ENCODE results near the gene CFAP69. TPM values are rescaled to one million over a fixed set of nuclear protein-coding genes. Genes with fewer than 3 reads are reported as not detected.
A peak's percentile ranks its signal among the peaks of the same experiment; 100 is the strongest.

CFAP69 gene, protein sequence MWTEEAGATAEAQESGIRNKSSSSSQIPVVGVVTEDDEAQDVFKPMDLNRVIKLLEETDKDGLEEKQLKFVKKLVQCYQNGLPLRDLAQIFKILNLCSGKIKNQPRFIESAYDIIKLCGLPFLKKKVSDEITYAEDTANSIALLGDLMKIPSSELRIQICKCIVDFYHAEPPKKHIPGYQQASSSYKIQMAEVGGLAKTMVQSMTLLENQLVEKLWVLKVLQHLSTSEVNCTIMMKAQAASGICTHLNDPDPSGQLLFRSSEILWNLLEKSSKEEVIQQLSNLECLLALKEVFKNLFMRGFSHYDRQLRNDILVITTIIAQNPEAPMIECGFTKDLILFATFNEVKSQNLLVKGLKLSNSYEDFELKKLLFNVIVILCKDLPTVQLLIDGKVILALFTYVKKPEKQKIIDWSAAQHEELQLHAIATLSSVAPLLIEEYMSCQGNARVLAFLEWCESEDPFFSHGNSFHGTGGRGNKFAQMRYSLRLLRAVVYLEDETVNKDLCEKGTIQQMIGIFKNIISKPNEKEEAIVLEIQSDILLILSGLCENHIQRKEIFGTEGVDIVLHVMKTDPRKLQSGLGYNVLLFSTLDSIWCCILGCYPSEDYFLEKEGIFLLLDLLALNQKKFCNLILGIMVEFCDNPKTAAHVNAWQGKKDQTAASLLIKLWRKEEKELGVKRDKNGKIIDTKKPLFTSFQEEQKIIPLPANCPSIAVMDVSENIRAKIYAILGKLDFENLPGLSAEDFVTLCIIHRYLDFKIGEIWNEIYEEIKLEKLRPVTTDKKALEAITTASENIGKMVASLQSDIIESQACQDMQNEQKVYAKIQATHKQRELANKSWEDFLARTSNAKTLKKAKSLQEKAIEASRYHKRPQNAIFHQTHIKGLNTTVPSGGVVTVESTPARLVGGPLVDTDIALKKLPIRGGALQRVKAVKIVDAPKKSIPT
- total RNA-seq = under 1 TPM; 0.39 to 0.77 TPM
- not detected for polyA plus RNA-seq
- total RNA-seq = 0.06 to 2.5 (median 0.36) reads per million in 6 experiments

DNA sequence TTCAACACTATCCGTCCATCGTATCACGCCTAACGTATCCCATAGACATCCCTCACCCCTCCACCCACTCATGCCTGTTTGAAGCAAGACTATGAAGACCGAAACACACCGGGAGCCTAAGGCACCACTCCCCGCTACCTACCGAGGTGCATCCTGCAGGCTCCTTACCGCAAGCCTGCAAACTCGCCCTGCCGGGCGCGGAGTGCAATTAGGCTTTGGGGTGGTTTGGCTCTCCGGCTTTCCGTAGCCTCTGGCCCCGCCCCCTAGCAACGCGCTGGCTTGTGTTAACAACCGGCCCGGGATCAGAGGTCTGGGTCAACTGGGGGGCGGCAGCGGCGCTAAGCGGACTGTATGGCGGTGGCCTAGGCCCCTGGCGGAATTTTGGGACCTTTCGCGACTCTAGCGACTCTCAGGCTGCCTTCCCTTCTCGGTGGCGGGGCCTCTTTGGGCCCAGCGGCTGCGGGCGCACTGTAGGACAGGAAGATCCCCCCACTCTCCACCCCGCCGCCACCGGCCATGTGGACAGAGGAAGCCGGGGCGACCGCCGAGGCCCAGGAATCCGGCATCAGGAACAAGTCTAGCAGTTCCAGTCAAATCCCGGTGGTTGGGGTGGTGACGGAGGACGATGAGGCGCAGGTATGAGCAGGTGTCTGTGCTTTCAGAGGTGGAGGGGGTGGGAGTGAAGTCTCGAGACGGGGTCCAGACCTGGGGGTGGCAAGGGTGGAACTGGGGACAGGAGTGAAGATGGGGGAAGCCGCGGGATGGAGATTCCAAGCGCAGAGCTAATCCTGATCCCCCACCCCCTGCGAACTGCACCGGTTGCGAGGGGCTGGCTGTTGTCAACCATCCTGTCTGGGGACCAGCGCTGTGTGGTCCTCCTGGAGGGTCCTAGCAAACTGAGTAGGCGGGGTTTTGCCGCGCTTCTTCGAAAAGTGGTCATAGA is at the start of gene CFAP69:
Gene CFAP69, plus strand, starts transcription at position 266 of the 943 bp plus-strand sequence. Its CDS starts 251 bp downstream, at position 517.
- Mint-ChIP-seq H3K4me1 (peaks cover 10 to 26% (median 20%) of the 10 kb centered on the region in 4 donors), H3K27me3 (peaks cover 14 to 45% (median 23%) of the 10 kb centered on the region in 5 donors), H3K4me3 (peak within 1 kb of the TSS; percentile 81 to 96 (median 92)), H3K27ac (peak within 1 kb of the TSS in 8 of 10 donors; percentile 59 to 96 (median 91)), H3K9me3 (no peaks in the 10 kb centered on the region), H3K36me3 (no peaks in the 10 kb centered on the region)
- peak; percentile 87 to 88 for ATAC-seq
- POLR2A ChIA-PET = no interaction called here
- peak; percentile 73 to 94 (median 85) for DNase-seq

DNA sequence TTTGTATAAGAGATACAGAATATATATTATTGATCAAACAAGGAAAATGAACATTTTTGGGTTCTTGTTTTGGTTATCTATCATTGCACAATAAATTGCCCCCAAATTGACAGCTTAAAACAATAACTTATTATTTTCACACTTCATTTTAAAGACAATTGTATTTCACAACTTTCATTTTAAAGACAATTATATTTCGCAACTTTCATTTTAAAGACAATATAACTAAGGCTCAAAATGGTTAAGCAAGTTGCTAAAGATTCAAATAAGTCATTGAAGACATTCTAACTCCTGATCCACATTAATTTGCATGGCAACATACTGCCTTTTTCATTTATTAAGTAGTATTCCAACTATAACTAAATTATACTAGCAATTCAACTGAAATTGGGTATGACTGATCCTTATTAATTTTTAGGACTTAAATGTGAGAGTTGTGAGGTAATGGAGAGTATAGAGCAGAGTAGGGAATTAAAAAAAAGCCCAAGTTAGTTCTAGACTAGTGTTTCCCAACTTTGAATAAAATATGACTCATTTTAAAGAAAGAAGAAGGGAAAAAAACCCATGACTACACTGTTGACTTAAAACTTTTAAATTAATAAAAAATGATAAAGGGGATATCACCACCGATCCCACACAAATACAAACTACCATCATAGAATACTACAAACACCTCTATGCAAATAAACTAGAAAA is 43.3 kb upstream of the CFAP69 start:
- no peak for ATAC-seq
- Mint-ChIP-seq H3K4me3 (no peak overlapping the region), H3K27me3 (peaks cover 0 to 3% (median 0%) of the 10 kb centered on the region in 5 donors), H3K9me3 (peaks cover 0 to 5% (median 0%) of the 10 kb centered on the region in 9 donors), H3K36me3 (no peaks in the 10 kb centered on the region), H3K27ac (no peak overlapping the region), H3K4me1 (no peaks in the 10 kb centered on the region)
- POLR2A ChIA-PET = no interaction called here
- no peak for DNase-seq

DNA sequence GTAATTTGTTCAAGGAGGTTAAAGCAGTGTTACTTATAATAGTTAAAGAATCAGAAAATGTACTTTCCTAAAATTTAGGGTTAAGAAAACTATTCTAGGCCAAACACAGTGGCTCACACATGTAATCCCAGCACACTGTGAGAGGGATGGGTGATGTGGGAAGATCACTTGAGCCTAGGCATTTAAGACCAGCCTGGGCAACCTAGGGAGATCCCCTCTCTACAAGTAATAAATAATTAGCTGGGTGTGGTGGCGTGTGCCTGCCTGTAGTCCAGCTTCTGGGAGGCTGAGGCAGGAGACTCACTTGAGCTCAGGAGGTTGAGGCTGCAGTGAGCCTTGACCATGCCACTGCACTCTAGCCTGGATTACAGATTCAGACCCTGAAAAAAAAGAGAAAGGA is 37.0 kb upstream of the CFAP69 start:
- no peaks in the 10 kb centered on the region for H3K36me3 Mint-ChIP-seq
- no peak for ATAC-seq
- peaks cover 5 to 25% (median 14%) of the 10 kb centered on the region in 5 donors for H3K27me3 Mint-ChIP-seq

DNA sequence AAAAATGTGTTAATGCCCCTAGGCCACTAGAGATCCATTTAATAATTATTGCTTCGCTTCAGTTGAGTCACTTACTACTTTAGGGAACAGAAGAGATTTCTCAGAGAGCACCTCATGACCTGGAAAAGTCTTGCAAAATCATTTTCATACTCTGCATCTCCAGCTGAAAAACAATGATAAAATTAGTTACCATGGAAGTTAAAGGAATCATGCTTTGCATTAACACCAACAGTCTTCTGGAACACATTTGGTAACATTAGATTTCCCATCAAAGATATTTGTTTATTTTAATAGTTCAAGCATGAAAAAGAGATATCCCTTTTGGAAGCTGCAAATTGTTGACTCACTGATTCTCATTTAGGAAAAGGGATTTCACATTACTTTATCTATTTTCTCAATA is 35.2 kb upstream of the CFAP69 start:
- no peak for DNase-seq
- ATAC-seq = no peak
- Mint-ChIP-seq H3K27ac (no peak overlapping the region), H3K4me3 (no peak overlapping the region), H3K36me3 (no peaks in the 10 kb centered on the region), H3K4me1 (peaks cover 2 to 9% (median 7%) of the 10 kb centered on the region in 4 donors), H3K27me3 (peaks cover 5 to 25% (median 14%) of the 10 kb centered on the region in 5 donors), H3K9me3 (peaks cover 0 to 3% (median 0%) of the 10 kb centered on the region in 9 donors)
- POLR2A ChIA-PET = no interaction called here

More for the DNA sequence above, 37.0 kb upstream of the CFAP69 start:
- Mint-ChIP-seq H3K9me3 (peaks cover 0 to 5% (median 0%) of the 10 kb centered on the region in 9 donors), H3K4me3 (no peak overlapping the region), H3K4me1 (peaks cover 2 to 9% (median 7%) of the 10 kb centered on the region in 4 donors), H3K27ac (no peak overlapping the region)
- no peak for DNase-seq
- POLR2A ChIA-PET = no interaction called here

DNA sequence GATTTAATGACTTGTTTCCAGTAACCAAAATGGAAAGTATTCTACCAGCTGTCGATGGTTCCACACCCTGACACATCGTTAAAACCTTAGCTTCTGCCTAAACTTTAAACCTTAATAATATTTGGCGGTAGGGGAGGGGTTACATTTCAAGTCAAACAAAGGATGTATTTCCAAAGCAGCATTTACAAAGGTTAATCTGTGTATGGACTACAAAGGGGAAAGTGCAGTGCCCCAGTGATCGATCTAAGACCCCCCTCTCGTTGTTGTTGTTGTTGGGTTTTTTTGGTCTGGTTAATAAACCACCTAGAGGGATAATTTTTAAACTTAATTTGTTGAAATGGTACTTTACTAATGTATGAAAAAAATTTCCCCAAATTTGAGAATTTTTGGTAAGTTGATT is 34.5 kb upstream of the CFAP69 start:
- Mint-ChIP-seq H3K27ac (no peak overlapping the region), H3K4me1 (peaks cover 2 to 9% (median 7%) of the 10 kb centered on the region in 4 donors), H3K4me3 (no peak overlapping the region), H3K9me3 (peaks cover 0 to 3% (median 0%) of the 10 kb centered on the region in 9 donors), H3K36me3 (no peaks in the 10 kb centered on the region), H3K27me3 (peaks cover 5 to 25% (median 14%) of the 10 kb centered on the region in 5 donors)
- POLR2A ChIA-PET = no interaction called here
- ATAC-seq = no peak
- DNase-seq = no peak

DNA sequence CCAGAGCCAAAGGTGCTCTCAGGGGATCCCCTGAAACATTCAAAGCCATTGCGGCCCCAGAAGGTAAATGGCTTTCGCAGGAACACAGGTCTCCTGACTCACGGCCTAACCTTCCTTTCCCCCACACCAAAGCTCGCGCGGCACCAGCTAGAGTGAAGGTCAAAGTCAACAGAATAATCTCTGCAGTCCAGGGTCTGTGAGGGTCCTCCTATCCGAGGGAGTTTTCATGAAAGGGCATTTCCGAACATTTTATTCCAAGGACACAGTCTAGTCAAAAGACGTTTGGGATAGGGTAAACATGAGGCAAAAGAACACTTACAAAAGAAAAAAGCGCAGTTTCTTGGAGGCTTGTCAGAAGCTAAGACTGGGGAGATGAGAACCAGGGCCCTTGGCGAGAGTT is 34.0 kb upstream of the CFAP69 start:
- POLR2A ChIA-PET = no interaction called here
- Mint-ChIP-seq H3K36me3 (no peaks in the 10 kb centered on the region), H3K9me3 (no peaks in the 10 kb centered on the region), H3K4me3 (peak overlapping the region in 5 of 10 donors; percentile 16 to 60 (median 52)), H3K27me3 (peaks cover 5 to 25% (median 14%) of the 10 kb centered on the region in 5 donors), H3K4me1 (peaks cover 2 to 9% (median 7%) of the 10 kb centered on the region in 4 donors), H3K27ac (no peak overlapping the region)
- no peak for ATAC-seq
- no peak for DNase-seq

DNA sequence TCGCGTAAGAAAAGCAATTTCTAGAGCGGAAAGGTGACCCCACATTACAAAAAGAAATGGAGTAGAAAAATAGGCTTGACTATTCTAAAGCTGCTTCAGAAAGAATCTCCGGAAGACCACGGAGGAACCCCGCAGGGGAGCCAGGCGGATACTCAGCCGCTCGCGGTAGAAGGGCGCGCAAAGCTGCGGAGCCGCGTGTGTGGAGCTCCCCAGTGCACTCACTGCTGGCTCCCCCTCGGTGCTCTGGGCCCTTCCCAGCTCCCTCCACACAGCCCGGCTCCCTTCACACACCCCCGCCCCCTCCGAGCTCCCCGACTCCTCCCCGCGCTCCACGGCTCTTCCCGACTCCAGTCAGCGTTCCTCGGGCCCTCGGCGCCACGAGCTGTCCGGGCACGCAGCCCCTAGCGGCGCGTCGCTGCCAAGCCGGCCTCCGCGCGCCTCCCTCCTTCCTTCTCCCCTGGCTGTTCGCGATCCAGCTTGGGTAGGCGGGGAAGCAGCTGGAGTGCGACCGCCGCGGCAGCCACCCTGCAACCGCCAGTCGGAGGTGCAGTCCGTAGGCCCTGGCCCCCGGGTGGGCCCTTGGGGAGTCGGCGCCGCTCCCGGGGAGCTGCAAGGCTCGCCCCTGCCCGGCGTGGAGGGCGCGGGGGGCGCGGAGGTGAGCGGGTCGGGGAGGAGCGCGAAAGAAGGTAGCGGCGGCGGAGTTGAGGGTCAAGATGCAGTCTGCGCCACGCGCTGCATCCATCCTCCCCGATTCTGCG is 33.4 kb upstream of the CFAP69 start, which contains the start of gene STEAP2:
Gene STEAP2, plus strand, starts transcription at position 350 of the 758 bp plus-strand sequence. CDS start 13,343 bp downstream, outside the sequence.
- ATAC-seq = peak in 1 of 2 donors; percentile 37
- Mint-ChIP-seq H3K9me3 (no peaks in the 10 kb centered on the region), H3K4me3 (peak within 1 kb of the TSS in 5 of 10 donors; percentile 16 to 60 (median 52)), H3K4me1 (peaks cover 2 to 9% (median 7%) of the 10 kb centered on the region in 4 donors), H3K27me3 (peaks cover 5 to 25% (median 16%) of the 10 kb centered on the region in 5 donors), H3K27ac (no peak within 1 kb of the TSS), H3K36me3 (no peaks in the 10 kb centered on the region)
- POLR2A ChIA-PET = no interaction called here
- peak in 2 of 10 donors; percentile 3 to 6 for DNase-seq

DNA sequence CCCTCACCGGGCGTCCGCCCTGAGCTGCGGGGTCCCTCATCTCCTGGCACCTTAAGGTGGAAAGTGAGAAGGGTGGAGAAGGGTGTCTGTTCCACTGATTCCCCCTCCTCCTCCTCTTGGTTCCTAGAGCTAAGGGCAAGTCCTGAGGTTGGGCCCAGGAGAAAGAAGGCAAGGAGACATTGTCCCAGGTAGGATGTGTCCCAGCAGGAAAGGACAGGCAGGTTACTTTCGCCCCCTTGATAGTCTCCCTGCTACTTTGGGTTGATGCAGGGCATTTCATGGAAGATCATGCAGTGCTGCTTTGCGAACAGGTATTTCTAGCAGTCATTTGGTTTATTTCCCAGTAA is 32.9 kb upstream of the CFAP69 start:
- Mint-ChIP-seq H3K27ac (no peak overlapping the region), H3K9me3 (peaks cover 0 to 1% (median 0%) of the 10 kb centered on the region in 9 donors), H3K4me3 (peak overlapping the region in 2 of 10 donors; percentile 31 to 38), H3K27me3 (peaks cover 5 to 25% (median 16%) of the 10 kb centered on the region in 5 donors), H3K36me3 (no peaks in the 10 kb centered on the region), H3K4me1 (peaks cover 2 to 9% (median 7%) of the 10 kb centered on the region in 4 donors)
- ATAC-seq = no peak
- POLR2A ChIA-PET = no interaction called here
- no peak for DNase-seq

DNA sequence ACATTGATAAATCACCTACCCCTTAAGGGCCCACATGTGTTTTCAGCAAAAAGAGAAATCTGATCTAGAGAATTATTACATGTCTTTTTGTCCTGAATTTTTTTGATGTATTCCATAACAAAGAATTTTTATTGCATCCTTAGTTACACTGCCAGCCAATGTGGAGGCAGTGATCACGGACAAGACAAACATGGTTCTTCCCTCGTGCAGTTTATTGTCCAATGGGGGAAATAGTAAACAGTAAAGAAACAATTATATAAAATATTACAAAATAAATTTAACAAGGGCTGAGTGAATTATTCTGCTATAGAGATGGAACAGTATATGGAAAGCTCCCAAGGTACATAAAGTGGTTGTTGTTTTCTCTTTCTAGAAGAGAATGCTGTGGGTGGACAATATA is 31.5 kb upstream of the CFAP69 start:
- no peaks in the 10 kb centered on the region for H3K36me3 Mint-ChIP-seq
- POLR2A ChIA-PET = no interaction called here
- H3K4me1 Mint-ChIP-seq = peaks cover 2 to 9% (median 7%) of the 10 kb centered on the region in 4 donors
- DNase-seq (no peak), ATAC-seq (no peak)
- H3K4me3 Mint-ChIP-seq = no peak overlapping the region
- no peak overlapping the region for H3K27ac Mint-ChIP-seq
- H3K27me3 Mint-ChIP-seq = peaks cover 10 to 25% (median 18%) of the 10 kb centered on the region in 5 donors
- H3K9me3 Mint-ChIP-seq = peaks cover 0 to 5% (median 0%) of the 10 kb centered on the region in 9 donors

DNA sequence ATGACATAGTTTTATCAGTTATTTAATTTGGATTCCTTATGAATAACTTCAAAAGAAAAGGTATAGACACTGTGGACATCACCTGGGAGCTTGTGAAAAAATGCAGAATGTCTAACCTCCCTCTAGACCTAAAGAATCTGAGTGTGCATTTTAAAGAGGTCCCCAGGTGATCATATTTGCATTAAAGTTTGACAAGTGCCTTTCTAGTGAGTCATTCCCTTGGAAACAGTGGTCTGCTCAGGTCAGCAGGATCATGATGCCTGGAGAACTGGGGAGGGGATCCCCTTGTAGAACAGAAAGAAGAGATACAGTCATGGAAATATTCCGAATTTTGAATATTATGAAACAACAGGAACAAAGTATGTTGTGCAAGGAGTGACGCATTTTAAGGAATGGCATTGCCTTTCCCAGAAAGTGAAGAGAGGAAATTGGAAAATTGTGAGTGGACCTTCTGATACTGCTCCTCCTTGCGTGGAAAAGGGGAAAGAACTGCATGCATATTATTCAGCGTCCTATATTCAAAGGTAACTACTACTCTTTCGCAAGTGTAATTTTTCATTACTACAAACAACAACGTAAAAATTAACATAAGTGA is 28.8 kb upstream of the CFAP69 start:
- H3K4me1 Mint-ChIP-seq = peaks cover 0 to 5% (median 3%) of the 10 kb centered on the region in 4 donors
- H3K27ac Mint-ChIP-seq = no peak overlapping the region
- no peaks in the 10 kb centered on the region for H3K36me3 Mint-ChIP-seq
- peaks cover 12 to 27% (median 16%) of the 10 kb centered on the region in 5 donors for H3K27me3 Mint-ChIP-seq
- POLR2A ChIA-PET = no interaction called here
- no peak for ATAC-seq
- no peak for DNase-seq
- H3K9me3 Mint-ChIP-seq = peaks cover 0 to 5% (median 0%) of the 10 kb centered on the region in 9 donors
- H3K4me3 Mint-ChIP-seq = no peak overlapping the region

Data from naive thymus-derived CD8-positive, alpha-beta T cell (primary cell).